H9 (cell line): Measurements from ENCODE around the gene CSRNP2. TPM values are rescaled to one million over a fixed set of nuclear protein-coding genes. Genes with fewer than 3 reads are reported as not detected.

ENCODE experiments used
- DNase-seq: peaks from one replicate; pipeline ENCODE4 v3.0.0-alpha.2; 2017
- H2AFZ ChIP-seq: one replicate; pipeline ENCODE4 v1.6.1; 2013; ENCODE audit warnings: mild to moderate bottlenecking, low read length, control low read depth, moderate library complexity
- H2AK5ac ChIP-seq: 2 replicates; pipeline ENCODE4 v1.6.1; 2013; ENCODE audit warnings: low read length, control low read depth, mixed read lengths; ENCODE audit not compliant: insufficient read length
- H2BK120ac ChIP-seq: one replicate; pipeline ENCODE4 v1.6.1; 2013; ENCODE audit warnings: low read depth, mild to moderate bottlenecking, low read length, control low read depth, inconsistent platforms; ENCODE audit not compliant: poor library complexity, severe bottlenecking
- H2BK12ac ChIP-seq: 2 replicates; pipeline ENCODE4 v1.6.1; 2013; ENCODE audit warnings: low read length, control low read depth, mixed read lengths, low read depth; ENCODE audit not compliant: insufficient read length
- H2BK15ac ChIP-seq: 2 replicates; pipeline ENCODE4 v1.6.1; 2013; ENCODE audit warnings: low read depth, low read length, control low read depth
- H2BK20ac ChIP-seq: one replicate; pipeline ENCODE4 v1.6.1; 2013; ENCODE audit warnings: low read depth, mild to moderate bottlenecking, low read length, control low read depth, inconsistent platforms; ENCODE audit not compliant: poor library complexity, severe bottlenecking
- H2BK5ac ChIP-seq: 2 replicates; pipeline ENCODE4 v1.6.1; 2013; ENCODE audit warnings: low read length, control low read depth, mixed read lengths; ENCODE audit not compliant: insufficient read length
- H3K14ac ChIP-seq: 2 replicates; pipeline ENCODE4 v1.6.1; 2013; ENCODE audit warnings: low read length, control low read depth; ENCODE audit not compliant: insufficient read depth
- H3K18ac ChIP-seq: 2 replicates; pipeline ENCODE4 v1.6.1; 2013; ENCODE audit warnings: low read depth, mild to moderate bottlenecking, mixed read lengths, low read length, control low read depth; ENCODE audit not compliant: insufficient read length
- H3K23ac ChIP-seq: 2 replicates; pipeline ENCODE4 v1.6.1; 2013; ENCODE audit warnings: low read length, control low read depth, mixed read lengths, low read depth; ENCODE audit not compliant: insufficient read length
- H3K23me2 ChIP-seq: 2 replicates; pipeline ENCODE4 v1.6.1; 2013; ENCODE audit warnings: low read depth, mild to moderate bottlenecking, mixed read lengths, low read length, control low read depth; ENCODE audit not compliant: insufficient read length, poor library complexity, severe bottlenecking
- H3K27ac ChIP-seq: 2 replicates; pipeline ENCODE4 v1.5.1; 2013; ENCODE audit warnings: low read length, control low read depth, mixed read lengths, low read depth; ENCODE audit not compliant: insufficient read length
- H3K27me3 ChIP-seq: 2 replicates; pipeline ENCODE4 v1.6.1; 2013; ENCODE audit warnings: low read length, control low read depth, inconsistent platforms; ENCODE audit not compliant: insufficient read depth
- H3K4ac ChIP-seq: 2 replicates; pipeline ENCODE4 v1.6.1; 2013; ENCODE audit warnings: low read depth, mild to moderate bottlenecking, control low read depth, inconsistent platforms, low read length, moderate library complexity
- H3K4me1 ChIP-seq: 2 replicates; pipeline ENCODE4 v1.6.1; 2013; ENCODE audit warnings: low read length, control low read depth, inconsistent platforms; ENCODE audit not compliant: insufficient read depth
- H3K4me2 ChIP-seq: 2 replicates; pipeline ENCODE4 v1.6.1; 2013; ENCODE audit warnings: low read length, control low read depth, mixed read lengths; ENCODE audit not compliant: insufficient read length, insufficient read depth
- H3K56ac ChIP-seq: 2 replicates; pipeline ENCODE4 v1.6.1; 2013; ENCODE audit warnings: low read depth, mild to moderate bottlenecking, mixed read lengths, low read length, control low read depth; ENCODE audit not compliant: insufficient read length
- H3K79me1 ChIP-seq: 2 replicates; pipeline ENCODE4 v1.6.1; 2013; ENCODE audit warnings: low read depth, mild to moderate bottlenecking, moderate library complexity, low read length, control low read depth, inconsistent platforms; ENCODE audit not compliant: insufficient read depth, poor library complexity, severe bottlenecking
- H3K79me2 ChIP-seq: 2 replicates; pipeline ENCODE4 v1.6.1; 2013; ENCODE audit warnings: low read length, control low read depth, inconsistent platforms; ENCODE audit not compliant: insufficient read depth
- H3K9ac ChIP-seq: 2 replicates; pipeline ENCODE4 v1.6.1; 2013; ENCODE audit warnings: low read length, control low read depth, mixed read lengths; ENCODE audit not compliant: insufficient read length; ENCODE audit errors: extremely low read depth
- H3K9me3 ChIP-seq: one replicate; pipeline ENCODE4 v1.6.1; 2013; ENCODE audit warnings: low read depth, low read length, inconsistent platforms; ENCODE audit not compliant: control insufficient read depth
- H3T11ph ChIP-seq: one replicate; pipeline ENCODE4 v1.6.1; 2013; ENCODE audit warnings: mild to moderate bottlenecking, low read length, control low read depth, inconsistent platforms
- H4K20me1 ChIP-seq: one replicate; pipeline ENCODE4 v1.6.1; 2013; ENCODE audit not compliant: control insufficient read depth, insufficient read length, insufficient read depth
- H4K5ac ChIP-seq: 2 replicates; pipeline ENCODE4 v1.6.1; 2013; ENCODE audit warnings: low read depth, mild to moderate bottlenecking, mixed read lengths, low read length, control low read depth; ENCODE audit not compliant: insufficient read length
- H4K8ac ChIP-seq: replicated peaks from 2 replicates; pipeline ENCODE4 v1.6.1; 2013; ENCODE audit warnings: low read length, control low read depth, mixed read lengths, low read depth; ENCODE audit not compliant: insufficient read length
- H4K91ac ChIP-seq: 2 replicates; pipeline ENCODE4 v1.6.1; 2013; ENCODE audit warnings: low read depth, mild to moderate bottlenecking, moderate library complexity, mixed read lengths, low read length, control low read depth; ENCODE audit not compliant: insufficient read length
- H3K27ac Mint-ChIP-seq, 3 experiments: 2 replicates in 2 of 3; 3 replicates in 1 of 3; pipeline ENCODE4 v1.8.0; 2020 to 2021; ENCODE audit warnings: mixed read lengths in 3 of 3, mild to moderate bottlenecking in 1 of 3, moderate library complexity in 1 of 3
- H3K27me3 Mint-ChIP-seq: 2 replicates; pipeline ENCODE4 v1.8.0; 2021; ENCODE audit warnings: low read depth, mild to moderate bottlenecking, moderate library complexity, mixed read lengths
- H3K36me3 Mint-ChIP-seq, 3 experiments: 2 replicates in 2 of 3; 3 replicates in 1 of 3; pipeline ENCODE4 v1.8.0; 2020 to 2021; ENCODE audit warnings: low read depth in 3 of 3, mixed read lengths in 3 of 3; ENCODE audit not compliant: insufficient read depth in 1 of 3
- H3K4me1 Mint-ChIP-seq, 2 experiments: 2 replicates each; pipeline ENCODE4 v1.8.0; 2020; ENCODE audit warnings: mixed read lengths in 2 of 2
- H3K4me3 Mint-ChIP-seq, 2 experiments: 2 replicates in 1 of 2; 3 replicates in 1 of 2; pipeline ENCODE4 v1.8.0; 2020 to 2021; ENCODE audit warnings: mild to moderate bottlenecking in 2 of 2, mixed read lengths in 2 of 2, moderate library complexity in 1 of 2
- H3K9me3 Mint-ChIP-seq, 2 experiments: 2 replicates in 1 of 2; 3 replicates in 1 of 2; pipeline ENCODE4 v1.8.0; 2020; ENCODE audit warnings: mild to moderate bottlenecking in 2 of 2, mixed read lengths in 2 of 2, moderate library complexity in 1 of 2
- CTCF ChIP-seq: fragments of 200-600 bp; sonication (generic); conservative IDR thresholded peaks from 3 replicates; pipeline ENCODE4 v1.8.0; 2021; ENCODE audit warnings: antibody characterized with exemption, mild to moderate bottlenecking
- WGBS: extraction: QIAGEN DNeasy Blood & Tissue Kit; methylation state at CpG from one replicate; pipeline ENCODE4 v1.1.7; 2013; ENCODE audit warnings: missing lambda C conversion rate, low lambda C conversion rate, mixed read lengths; ENCODE audit not compliant: insufficient read length; ENCODE audit errors: extremely low coverage; 5-methylcytosine and 5-hydroxymethylcytosine counted together
- total RNA-seq: library from RNA; stranded (reverse); gene quantifications from 2 replicates; pipeline ENCODE4 v1.2.1, GENCODE V29; 2021

CSRNP2 gene
- total RNA-seq, 1 experiment from 2014 or later: 38.6 TPM

- Histone ChIP-seq H4K5ac (no peak overlapping the region), H3K4me1 (peaks cover 2% of the 10 kb centered on the region; the same call in 1 of the 2 replicates), H3K23me2 (peaks cover 8% of the 10 kb centered on the region), H3K4me2 (peak overlapping the region; percentile 87), H3K79me2 (peaks cover 9% of the 10 kb centered on the region; the same call in 1 of the 2 replicates), H2AK5ac (no peak overlapping the region), H4K8ac (no peak overlapping the region), H4K91ac (no peak overlapping the region), H2BK20ac (no peak overlapping the region), H3K9me3 (no peaks in the 10 kb centered on the region), H3K27me3 (no peaks in the 10 kb centered on the region), H3K79me1 (peaks cover 11% of the 10 kb centered on the region), H3K18ac (peak overlapping the region; percentile 52), H3K56ac (no peak overlapping the region), H2BK5ac (no peak overlapping the region), H3K4ac (no peak overlapping the region), H3T11ph (no peak overlapping the region), H3K27ac (no peak overlapping the region), H3K14ac (peak overlapping the region; percentile 82), H3K23ac (no peak overlapping the region), H2BK15ac (no peak overlapping the region), H2BK12ac (no peak overlapping the region), H2AFZ (no peak overlapping the region), H3K9ac (peak overlapping the region; percentile 83), H2BK120ac (no peak overlapping the region), H4K20me1 (no peaks in the 10 kb centered on the region)
- peak overlapping the region; percentile 93 to 98 for H3K4me3 Mint-ChIP-seq
- WGBS: 100% methylated on average over 1 of the region's 18 CpGs
- peaks cover 10 to 24% (median 14%) of the 10 kb centered on the region in 3 experiments; a peak in 6 of 7 replicates for H3K36me3 Mint-ChIP-seq
- peaks cover 0 to 2% of the 10 kb centered on the region in 2 experiments; a peak in 2 of 5 replicates for H3K9me3 Mint-ChIP-seq
- peaks cover 20 to 24% of the 10 kb centered on the region in 2 experiments for H3K4me1 Mint-ChIP-seq
- H3K27ac Mint-ChIP-seq: peak overlapping the region; percentile 91 to 98 (median 98)
- H3K27me3 Mint-ChIP-seq: no peaks in the 10 kb centered on the region
- peak; percentile 64 for DNase-seq
- TF ChIP-seq CTCF: no peak
Observed at GRCh38 chr12:51082561-51083125, 753 bp downstream of the CSRNP2 start.
